SJCRH30 (cell line): ENCODE results near the gene CELF5. TPM values are rescaled to one million over a fixed set of nuclear protein-coding genes. Genes with fewer than 3 reads are reported as not detected.
A peak's percentile ranks its signal among the peaks of the same experiment; 100 is the strongest.

Experiments used
- DNase-seq, 2 experiments: peaks; one replicate each; pipeline ENCODE4 v3.0.0-alpha.2; 2015 to 2020
- H3K27ac ChIP-seq: fragments of 250-450 bp; sonication (Bioruptor Pico); 2 replicates; pipeline ENCODE4 v1.5.1; 2020; ENCODE audit warnings: mild to moderate bottlenecking, moderate library complexity
- H3K27me3 ChIP-seq: fragments of 250-450 bp; sonication (Bioruptor Pico); 2 replicates; pipeline ENCODE4 v1.5.1; 2020; ENCODE audit warnings: mild to moderate bottlenecking, moderate library complexity
- H3K36me3 ChIP-seq: fragments of 250-450 bp; sonication (Bioruptor Pico); 2 replicates; pipeline ENCODE4 v1.5.1; 2020; ENCODE audit warnings: mild to moderate bottlenecking, moderate library complexity
- H3K4me1 ChIP-seq: fragments of 250-450 bp; sonication (Bioruptor Pico); 2 replicates; pipeline ENCODE4 v1.5.1; 2020; ENCODE audit warnings: mild to moderate bottlenecking, moderate library complexity
- H3K4me3 ChIP-seq: fragments of 250-450 bp; sonication (Bioruptor Pico); 2 replicates; pipeline ENCODE4 v1.5.1; 2020; ENCODE audit warnings: mild to moderate bottlenecking, moderate library complexity
- H3K9me3 ChIP-seq: fragments of 250-450 bp; sonication (Bioruptor Pico); replicated peaks from 2 replicates; pipeline ENCODE4 v1.5.1; 2020; ENCODE audit warnings: mild to moderate bottlenecking, moderate library complexity
- total RNA-seq: library from RNA; depleted of rRNA; stranded (reverse); fragments of >200 nt; shearing (Covaris generic); gene quantifications from 2 replicates; pipeline ENCODE4 v1.2.3, GENCODE V29; 2014

CELF5 gene
- total RNA-seq, 1 experiment from 2014 or later: not detected

DNA sequence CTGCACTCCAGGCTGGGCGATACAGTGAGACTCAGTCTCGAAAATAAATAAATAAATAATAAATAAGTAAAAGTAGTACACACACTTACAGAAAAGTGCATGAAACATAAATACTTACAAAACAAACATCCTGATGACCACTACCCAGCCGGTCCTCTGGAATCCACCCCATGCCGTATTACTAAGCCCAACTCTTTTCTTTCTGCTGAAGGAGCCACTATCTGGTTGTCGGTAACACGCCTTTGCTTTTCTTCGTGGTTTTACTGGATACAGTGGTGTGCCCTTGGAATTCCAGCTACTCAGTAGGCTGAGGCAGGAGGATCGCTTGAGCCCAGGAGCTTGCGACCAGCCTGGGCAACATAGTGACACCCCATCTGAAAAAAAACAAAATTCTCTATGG lies 39.4 kb downstream of the CELF5 start:
- Histone ChIP-seq H3K36me3 (no peaks in the 10 kb centered on the region), H3K4me3 (no peak overlapping the region), H3K4me1 (no peaks in the 10 kb centered on the region), H3K9me3 (no peaks in the 10 kb centered on the region), H3K27me3 (peaks cover 5% of the 10 kb centered on the region; the same call in 1 of the 2 replicates), H3K27ac (no peak overlapping the region)
- DNase-seq: no peak

DNA sequence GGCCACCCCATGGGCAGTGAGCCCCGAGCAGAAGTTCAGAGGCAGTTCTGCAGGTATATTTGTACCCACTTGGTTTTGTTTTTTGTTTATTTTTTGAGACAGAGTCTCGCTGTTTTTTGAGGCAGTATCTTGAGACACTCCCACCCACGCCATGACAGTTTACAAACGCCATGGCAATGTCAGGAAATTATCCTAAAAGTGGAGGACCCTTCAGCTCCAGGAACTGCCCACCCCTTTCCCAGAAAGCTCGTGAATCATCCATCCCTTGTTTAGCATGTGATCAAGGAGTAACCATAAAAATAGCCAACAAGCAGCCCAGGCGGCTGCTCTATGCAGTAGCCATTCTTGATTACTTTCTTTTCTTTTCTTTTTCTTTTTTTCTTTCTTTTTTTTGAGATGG lies 41.0 kb downstream of the CELF5 start:
- no peak for DNase-seq
- peaks cover 5% of the 10 kb centered on the region; the same call in 1 of the 2 replicates for H3K27me3 ChIP-seq
- H3K9me3 ChIP-seq: no peaks in the 10 kb centered on the region
- no peaks in the 10 kb centered on the region for H3K36me3 ChIP-seq
- no peak overlapping the region for H3K27ac ChIP-seq
- no peaks in the 10 kb centered on the region for H3K4me1 ChIP-seq
- H3K4me3 ChIP-seq: no peak overlapping the region

DNA sequence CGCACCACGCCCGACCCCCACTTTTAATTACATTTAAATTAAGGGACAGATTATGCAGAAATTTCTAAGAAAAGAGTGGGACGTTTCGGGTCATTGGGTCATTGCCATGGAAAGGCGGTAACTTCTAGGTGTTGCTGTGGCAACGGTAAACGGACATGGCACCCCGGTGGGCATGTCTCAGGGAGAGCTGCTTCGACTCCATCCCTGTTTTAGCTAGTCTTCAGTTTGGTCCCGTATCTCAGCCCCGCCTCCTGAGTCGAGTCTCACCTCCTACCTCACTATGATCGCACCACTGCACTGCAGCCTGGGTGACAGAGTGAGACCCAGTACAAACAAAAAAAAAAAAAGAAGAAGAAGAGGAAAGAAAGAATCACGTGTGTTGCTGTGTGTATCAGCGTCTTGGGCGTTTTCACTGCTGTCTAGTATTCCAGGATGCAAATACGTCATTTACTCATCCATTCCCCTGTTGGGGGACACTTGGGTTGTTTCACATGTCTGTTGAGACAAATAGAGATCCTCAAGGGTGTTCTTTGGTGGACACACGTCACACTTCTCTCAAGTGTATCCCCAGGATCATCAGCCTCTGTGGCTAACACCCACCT lies 41.7 kb downstream of the CELF5 start:
- Histone ChIP-seq H3K27ac (no peak overlapping the region), H3K4me1 (no peaks in the 10 kb centered on the region), H3K27me3 (peaks cover 5% of the 10 kb centered on the region; the same call in 1 of the 2 replicates), H3K9me3 (no peaks in the 10 kb centered on the region), H3K4me3 (no peak overlapping the region), H3K36me3 (no peaks in the 10 kb centered on the region)
- DNase-seq: no peak

DNA sequence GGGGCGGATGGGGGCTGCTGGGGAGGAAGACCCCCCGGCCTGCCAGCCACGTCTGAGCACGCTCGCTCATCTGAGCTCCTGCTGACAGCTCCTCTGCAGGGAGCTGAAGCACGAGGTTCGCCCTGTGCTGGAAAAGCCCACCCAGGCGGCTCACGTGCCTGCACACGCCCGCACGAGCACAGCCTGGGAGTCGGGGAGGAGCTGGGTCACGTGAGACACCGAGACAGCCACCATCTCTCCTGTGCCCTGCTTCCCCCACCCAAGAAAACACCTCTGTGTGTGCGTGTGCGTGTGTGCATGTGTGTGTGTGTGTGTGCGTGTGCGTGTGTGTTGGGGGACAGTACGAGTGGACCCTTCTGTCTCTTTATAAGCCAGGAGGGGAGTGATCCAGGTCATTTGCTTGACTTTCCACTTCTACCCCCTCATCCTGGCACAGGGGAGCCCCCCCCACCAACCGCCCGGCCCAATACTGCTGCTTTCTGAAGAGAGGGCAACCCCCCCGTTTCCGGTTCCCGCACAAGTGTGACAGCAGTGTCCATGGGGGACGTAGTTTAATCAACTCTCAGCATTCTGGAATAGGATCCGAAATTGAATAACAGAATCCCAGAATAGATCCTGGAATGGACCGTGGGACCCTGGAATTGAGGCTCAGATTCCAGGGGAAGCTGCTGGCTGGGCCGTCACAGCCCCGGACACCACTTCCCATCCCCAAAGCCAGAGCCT lies 42.5 kb downstream of the CELF5 start:
- Histone ChIP-seq H3K27me3 (peaks cover 5% of the 10 kb centered on the region; the same call in 1 of the 2 replicates), H3K4me1 (no peaks in the 10 kb centered on the region), H3K36me3 (no peaks in the 10 kb centered on the region), H3K9me3 (no peaks in the 10 kb centered on the region), H3K4me3 (no peak overlapping the region), H3K27ac (no peak overlapping the region)
- DNase-seq: no peak

DNA sequence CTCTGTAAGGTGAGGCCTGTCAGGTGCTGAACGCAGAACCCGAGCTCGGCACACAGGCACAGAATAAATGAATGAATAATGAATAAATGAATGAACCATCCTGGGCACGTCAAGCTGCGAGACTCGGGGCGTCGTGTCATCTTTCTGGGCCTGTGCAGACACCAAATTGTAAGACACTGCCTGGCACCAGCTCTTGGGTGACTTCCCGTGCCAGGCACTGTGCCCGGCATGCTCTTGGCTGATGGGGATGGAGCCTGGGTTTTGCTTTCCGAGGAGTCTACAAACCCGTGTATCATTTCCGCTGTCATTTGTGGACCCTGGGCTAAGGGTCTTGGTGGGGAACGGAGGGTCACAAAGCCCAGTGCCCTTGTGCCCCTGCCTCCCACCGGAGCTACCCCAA lies 43.9 kb downstream of the CELF5 start:
- no peak overlapping the region for H3K27ac ChIP-seq
- H3K9me3 ChIP-seq: no peaks in the 10 kb centered on the region
- H3K4me1 ChIP-seq: no peaks in the 10 kb centered on the region
- H3K27me3 ChIP-seq: peaks cover 5% of the 10 kb centered on the region; the same call in 1 of the 2 replicates
- no peak for DNase-seq
- no peaks in the 10 kb centered on the region for H3K36me3 ChIP-seq
- no peak overlapping the region for H3K4me3 ChIP-seq

DNA sequence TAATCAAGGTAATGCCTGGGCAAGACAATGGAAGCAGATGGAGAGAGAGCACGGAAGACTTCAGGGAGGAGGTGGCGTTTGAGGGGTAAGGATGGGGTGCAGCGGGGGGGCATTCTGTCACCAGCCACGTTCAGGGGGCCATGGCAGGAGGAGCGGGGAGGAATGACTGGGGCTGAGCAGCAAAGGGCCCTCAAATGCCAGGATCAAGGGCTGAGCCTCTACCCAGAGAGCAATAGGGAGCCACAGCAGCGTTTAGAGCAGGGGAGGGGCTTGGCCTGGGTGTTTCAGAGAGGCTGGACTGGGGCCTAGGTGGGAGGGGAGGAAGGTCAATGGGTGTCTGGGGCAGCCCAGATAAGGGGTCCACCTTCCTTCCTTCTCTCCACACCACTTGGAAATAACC lies 44.3 kb downstream of the CELF5 start:
- H3K4me3 ChIP-seq: no peak overlapping the region
- H3K36me3 ChIP-seq: no peaks in the 10 kb centered on the region
- no peaks in the 10 kb centered on the region for H3K9me3 ChIP-seq
- peaks cover 5% of the 10 kb centered on the region; the same call in 1 of the 2 replicates for H3K27me3 ChIP-seq
- no peaks in the 10 kb centered on the region for H3K4me1 ChIP-seq
- DNase-seq: no peak
- H3K27ac ChIP-seq: no peak overlapping the region

DNA sequence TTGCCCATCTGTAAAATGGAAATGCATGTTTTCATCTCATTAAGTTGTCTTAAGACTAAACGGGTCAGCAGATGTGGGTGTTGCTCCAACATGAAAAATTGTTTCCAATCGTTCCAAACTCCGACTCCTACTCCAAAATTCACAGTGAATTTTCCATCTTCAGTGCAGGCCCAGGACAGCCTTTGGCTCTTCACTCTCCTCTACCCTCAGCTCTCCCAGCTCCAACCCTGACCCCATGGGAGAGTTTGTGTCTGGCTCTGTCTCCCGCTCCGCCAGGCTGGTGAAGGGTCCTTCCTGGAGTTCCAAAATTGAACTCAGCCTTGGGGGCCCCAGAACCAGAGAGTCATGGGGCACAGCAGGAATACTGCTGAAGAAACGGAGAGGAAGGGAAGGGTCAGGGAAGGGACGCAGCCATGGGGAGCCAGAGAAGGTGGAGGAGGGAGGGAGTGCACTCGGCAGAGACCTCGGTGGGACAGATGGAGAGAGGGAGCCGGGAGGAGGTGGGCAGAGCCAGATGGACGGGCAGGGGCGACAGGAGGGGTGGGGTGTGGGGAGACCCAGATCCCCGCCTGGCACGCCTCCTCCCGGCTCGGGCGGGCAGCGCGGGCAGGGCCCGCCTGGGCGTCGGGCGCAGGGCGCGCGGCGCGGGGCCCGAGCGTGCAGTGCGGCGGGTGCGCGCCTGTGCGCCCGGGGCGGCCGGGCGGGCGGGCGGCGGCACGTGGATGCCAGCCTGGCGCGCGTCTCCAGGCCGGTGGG lies 45.6 kb downstream of the CELF5 start:
- no peaks in the 10 kb centered on the region for H3K9me3 ChIP-seq
- no peaks in the 10 kb centered on the region for H3K36me3 ChIP-seq
- H3K27me3 ChIP-seq: peaks cover 5% of the 10 kb centered on the region; the same call in 1 of the 2 replicates
- H3K4me1 ChIP-seq: no peaks in the 10 kb centered on the region
- DNase-seq: no peak
- H3K4me3 ChIP-seq: no peak overlapping the region
- H3K27ac ChIP-seq: no peak overlapping the region

DNA sequence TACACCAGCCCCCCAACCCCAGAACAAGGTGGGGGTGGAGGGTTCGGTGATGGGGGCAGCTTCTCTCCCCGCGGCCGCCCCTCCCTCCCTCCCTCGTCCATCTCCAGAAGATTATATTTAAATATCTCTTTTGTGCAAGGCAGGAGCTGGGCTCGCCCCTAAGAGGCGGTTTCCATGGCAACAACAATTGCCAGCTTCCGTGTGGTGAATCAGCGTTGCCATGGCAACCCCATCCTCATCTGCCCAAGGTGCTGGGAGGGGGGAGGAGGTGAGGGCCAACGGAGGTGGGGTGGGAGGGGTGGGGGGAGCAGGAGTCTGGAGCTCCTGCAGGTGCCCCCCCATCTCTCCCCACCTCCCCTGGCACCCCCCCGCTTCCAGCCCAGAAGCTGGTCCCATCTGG lies 46.4 kb downstream of the CELF5 start:
- DNase-seq: peak; percentile 47 to 58
- H3K4me1 ChIP-seq: no peaks in the 10 kb centered on the region
- H3K9me3 ChIP-seq: no peaks in the 10 kb centered on the region
- no peak overlapping the region for H3K27ac ChIP-seq
- H3K36me3 ChIP-seq: no peaks in the 10 kb centered on the region
- no peak overlapping the region for H3K4me3 ChIP-seq
- peaks cover 5% of the 10 kb centered on the region; the same call in 1 of the 2 replicates for H3K27me3 ChIP-seq

DNA sequence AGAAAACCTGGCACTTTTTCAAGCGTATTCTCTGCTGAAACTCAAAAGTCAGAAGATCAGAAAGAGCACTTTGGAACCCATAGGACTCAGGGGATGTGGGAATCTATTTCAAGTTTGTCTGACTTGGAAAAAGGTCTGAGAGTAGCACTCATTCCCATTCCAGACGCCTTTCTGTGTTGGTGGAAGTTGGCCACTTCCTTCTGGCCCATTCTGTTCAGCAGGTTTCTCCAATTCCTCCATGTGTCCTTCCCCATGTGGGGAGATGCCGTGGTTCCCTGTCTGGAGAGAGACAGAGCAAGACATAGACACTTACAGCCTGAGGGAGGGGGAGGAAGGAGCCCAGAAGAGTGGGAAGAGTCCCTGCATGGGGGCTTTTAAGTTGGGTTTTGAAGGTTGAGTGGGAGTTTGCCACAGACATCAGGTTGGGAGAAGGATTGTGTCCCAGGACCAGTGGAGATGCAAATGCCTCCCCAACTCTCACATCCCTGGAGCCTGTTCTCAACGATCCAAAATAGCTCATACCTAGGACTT lies 48.0 kb downstream of the CELF5 start:
- Histone ChIP-seq H3K36me3 (no peaks in the 10 kb centered on the region), H3K4me3 (no peak overlapping the region), H3K27me3 (no peaks in the 10 kb centered on the region; the same call in 1 of the 2 replicates), H3K27ac (no peak overlapping the region), H3K4me1 (no peaks in the 10 kb centered on the region), H3K9me3 (no peaks in the 10 kb centered on the region)
- no peak for DNase-seq

DNA sequence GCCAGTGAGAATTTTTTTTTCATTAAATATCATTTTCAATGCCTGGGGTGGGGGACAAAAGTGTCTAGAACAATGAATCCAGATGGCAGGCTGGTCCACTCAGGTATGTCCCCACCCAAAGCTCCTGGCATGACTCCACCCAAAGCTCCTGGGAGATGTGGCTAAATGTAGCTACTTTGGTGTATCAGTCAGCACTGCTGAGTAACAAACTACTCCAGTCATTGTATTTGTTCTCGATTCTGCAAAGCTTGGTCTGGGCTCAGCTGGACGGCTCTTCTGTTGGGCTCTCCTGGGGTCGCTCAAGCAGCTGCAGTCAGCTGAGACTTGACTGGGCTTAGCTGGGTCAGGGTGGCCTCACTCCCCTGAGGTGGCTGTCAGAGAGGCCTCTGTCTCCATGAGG lies 48.5 kb downstream of the CELF5 start:
- DNase-seq: no peak
- Histone ChIP-seq H3K4me3 (no peak overlapping the region), H3K27me3 (no peaks in the 10 kb centered on the region; the same call in 1 of the 2 replicates), H3K36me3 (no peaks in the 10 kb centered on the region), H3K9me3 (no peaks in the 10 kb centered on the region), H3K4me1 (no peaks in the 10 kb centered on the region), H3K27ac (no peak overlapping the region)

DNA sequence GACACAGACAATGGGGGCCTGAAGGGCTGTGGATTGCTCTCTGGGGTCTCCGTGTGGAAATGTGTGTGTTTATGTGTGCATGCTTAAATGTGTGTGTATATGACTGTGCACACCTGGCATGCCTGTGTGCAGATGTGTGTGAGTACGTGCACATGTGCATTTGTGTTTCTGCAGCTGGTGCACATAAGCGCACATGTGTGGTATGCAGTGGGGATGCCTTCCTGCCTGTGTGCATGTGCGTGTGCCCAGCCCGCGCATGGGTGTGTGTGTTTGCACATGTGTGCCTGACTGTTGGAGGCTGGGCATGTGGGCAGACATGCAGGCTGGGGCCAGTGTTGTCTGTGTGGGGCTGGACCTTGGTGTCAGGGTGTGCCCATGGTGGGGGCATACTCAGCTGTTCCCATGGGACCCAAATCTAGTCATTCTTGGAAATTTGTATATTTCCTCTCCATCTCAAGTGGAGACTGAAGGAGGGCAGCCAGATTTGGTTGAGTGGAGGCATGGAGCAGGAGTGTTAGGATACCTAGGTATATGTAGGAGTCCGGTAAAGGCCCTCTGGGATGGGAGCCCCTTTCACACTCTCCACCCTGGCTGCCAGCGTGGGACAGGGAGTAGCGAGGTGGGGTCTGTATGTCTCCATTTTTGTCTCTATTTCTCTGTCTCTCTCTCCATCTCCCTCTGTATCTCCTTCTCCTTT lies 49.9 kb downstream of the CELF5 start:
- Histone ChIP-seq H3K27ac (no peak overlapping the region), H3K9me3 (no peaks in the 10 kb centered on the region), H3K36me3 (no peaks in the 10 kb centered on the region), H3K27me3 (no peaks in the 10 kb centered on the region; the same call in 1 of the 2 replicates), H3K4me3 (no peak overlapping the region), H3K4me1 (no peaks in the 10 kb centered on the region)
- DNase-seq: no peak

DNA sequence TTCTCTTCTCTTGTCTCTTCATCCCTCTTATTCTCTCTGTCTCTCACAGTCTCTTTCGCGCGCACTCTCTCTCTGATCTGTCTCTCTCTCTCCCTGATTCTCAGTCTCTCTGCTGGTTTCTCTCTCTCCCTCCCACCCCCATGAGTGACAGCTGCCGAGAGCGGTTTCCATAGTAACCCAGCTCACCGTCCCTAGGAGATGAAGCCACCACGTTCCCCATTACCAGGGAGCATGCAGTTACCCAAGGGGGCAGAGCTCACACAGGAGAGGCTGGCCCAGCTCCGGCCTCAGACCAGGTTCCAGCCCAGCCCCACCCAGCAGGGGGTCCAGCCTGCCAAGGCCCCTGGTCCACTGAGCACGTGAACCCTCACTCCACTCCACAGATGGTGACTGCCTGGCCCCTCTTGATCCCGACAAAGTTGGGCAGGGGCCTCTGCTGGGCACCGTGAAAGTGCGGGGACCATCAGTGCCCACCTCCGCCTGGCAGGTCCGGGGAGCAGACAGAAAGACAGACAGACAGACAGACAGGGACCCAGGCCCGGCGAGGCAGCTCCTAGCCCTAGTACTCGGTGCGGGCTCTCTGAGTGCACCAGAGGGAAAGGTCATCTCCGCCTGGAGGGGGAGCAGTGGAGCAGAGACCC lies 50.6 kb downstream of the CELF5 start:
- H3K4me3 ChIP-seq: no peak overlapping the region
- H3K4me1 ChIP-seq: no peaks in the 10 kb centered on the region
- no peaks in the 10 kb centered on the region for H3K36me3 ChIP-seq
- no peak overlapping the region for H3K27ac ChIP-seq
- no peak for DNase-seq
- H3K9me3 ChIP-seq: no peaks in the 10 kb centered on the region
- H3K27me3 ChIP-seq: no peaks in the 10 kb centered on the region

DNA sequence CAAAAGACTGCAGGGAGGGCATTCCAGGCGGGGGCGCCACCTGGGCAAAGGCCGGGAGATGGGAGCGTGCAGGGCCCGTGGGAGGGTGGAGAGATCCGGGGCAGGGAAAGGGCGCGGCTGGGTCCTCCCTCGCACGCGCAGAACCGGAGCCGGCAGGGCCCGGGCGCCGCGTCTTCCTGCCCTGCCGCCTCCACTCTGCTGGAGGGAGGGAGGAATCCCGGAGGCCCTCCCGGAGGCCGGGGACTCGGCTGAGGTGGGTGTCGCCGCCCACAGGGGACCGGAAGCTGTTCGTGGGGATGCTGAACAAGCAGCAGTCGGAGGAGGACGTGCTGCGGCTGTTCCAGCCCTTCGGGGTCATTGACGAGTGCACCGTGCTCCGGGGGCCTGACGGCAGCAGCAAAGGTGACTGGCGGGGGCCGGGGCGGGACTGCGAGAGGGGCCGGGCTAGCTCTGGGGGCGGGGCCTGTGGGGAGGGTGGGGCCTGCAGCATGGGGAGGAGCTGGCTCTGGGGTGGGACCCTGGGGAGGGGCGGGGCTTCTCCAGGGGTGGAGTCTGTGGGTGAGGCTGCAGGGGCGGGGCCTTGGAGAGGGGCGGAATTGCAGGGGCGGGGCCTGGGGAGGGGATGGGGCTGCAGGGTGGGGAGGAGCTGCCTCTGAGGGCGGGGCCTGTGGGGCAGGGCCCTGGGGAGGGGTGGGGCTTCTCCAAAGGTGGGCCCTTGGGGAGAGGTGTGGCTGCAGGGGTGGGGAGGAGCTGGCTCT lies 51.3 kb downstream of the CELF5 start:
- Histone ChIP-seq H3K4me1 (no peaks in the 10 kb centered on the region), H3K27me3 (no peaks in the 10 kb centered on the region), H3K36me3 (no peaks in the 10 kb centered on the region), H3K9me3 (no peaks in the 10 kb centered on the region), H3K27ac (no peak overlapping the region), H3K4me3 (no peak overlapping the region)
- DNase-seq: peak; percentile 64 to 65
